OCI-LY1 (cell line): ENCODE results near the gene RAX2.
"Not testable (repeated sequence)": the region's sequence is repeated elsewhere in the genome, so short reads cannot be mapped to it uniquely, and the experiment has no call there.

Experiments
- H2AFZ ChIP-seq: fragments of 200-600 bp; sonication (generic), shearing (Covaris generic); 2 replicates; pipeline ENCODE4 v1.6.0; 2014; ENCODE audit warnings: antibody characterized with exemption, mild to moderate bottlenecking, low read length
- H3F3A ChIP-seq: fragments of 200-600 bp; sonication (generic), shearing (Covaris generic); 2 replicates; pipeline ENCODE4 v1.6.0; 2014; ENCODE audit warnings: mild to moderate bottlenecking, antibody characterized with exemption, low read length, moderate library complexity; ENCODE audit not compliant: insufficient read depth
- H3K27ac ChIP-seq: fragments of 200-600 bp; sonication (generic); 2 replicates; pipeline ENCODE4 v1.5.1; 2014; ENCODE audit warnings: low read length, mixed run types, mild to moderate bottlenecking, low read depth; ENCODE audit not compliant: poor library complexity, severe bottlenecking
- H3K27me3 ChIP-seq: fragments of 200-600 bp; sonication (generic); 2 replicates; pipeline ENCODE4 v1.6.0; 2014; ENCODE audit warnings: antibody characterized with exemption, mild to moderate bottlenecking, low read length, moderate library complexity; ENCODE audit not compliant: insufficient read depth
- H3K36me3 ChIP-seq: fragments of 200-600 bp; sonication (generic); 2 replicates; pipeline ENCODE4 v1.6.1; 2014; ENCODE audit warnings: mild to moderate bottlenecking, antibody characterized with exemption, low read length, moderate library complexity, mixed read lengths; ENCODE audit not compliant: insufficient read depth
- H3K4me1 ChIP-seq: fragments of 200-600 bp; sonication (generic); 2 replicates; pipeline ENCODE4 v1.5.1; 2014; ENCODE audit warnings: mild to moderate bottlenecking, low read length, moderate library complexity; ENCODE audit not compliant: insufficient read depth, severe bottlenecking
- H3K4me2 ChIP-seq: fragments of 200-600 bp; sonication (generic), shearing (Covaris generic); 2 replicates; pipeline ENCODE4 v1.6.1; 2014; ENCODE audit warnings: low read length
- H3K4me3 ChIP-seq: fragments of 200-600 bp; sonication (generic); 2 replicates; pipeline ENCODE4 v1.5.1; 2014; ENCODE audit warnings: low read length, low read depth, mild to moderate bottlenecking, mixed read lengths; ENCODE audit not compliant: poor library complexity, severe bottlenecking
- H3K79me2 ChIP-seq: fragments of 200-600 bp; shearing (Covaris generic); 2 replicates; pipeline ENCODE4 v1.6.1; 2016; ENCODE audit warnings: mixed run types, low read length, mixed read lengths; ENCODE audit not compliant: insufficient read depth
- H3K9ac ChIP-seq: fragments of 200-600 bp; sonication (generic), shearing (Covaris generic); 2 replicates; pipeline ENCODE4 v1.6.1; 2014; ENCODE audit warnings: mild to moderate bottlenecking, low read length, mixed read lengths
- H3K9me2 ChIP-seq: fragments of 200-600 bp; sonication (generic), shearing (Covaris generic); 2 replicates; pipeline ENCODE4 v1.6.1; 2014; ENCODE audit warnings: low read depth, mild to moderate bottlenecking, low read length, mixed read lengths
- H3K9me3 ChIP-seq: fragments of 200-600 bp; shearing (Covaris generic); 2 replicates; pipeline ENCODE4 v1.6.1; 2014; ENCODE audit warnings: low read length, mixed read lengths
- H4K20me1 ChIP-seq: fragments of 200-600 bp; sonication (generic), shearing (Covaris generic); 2 replicates; pipeline ENCODE4 v1.6.0; 2016; ENCODE audit warnings: mild to moderate bottlenecking, low read length; ENCODE audit not compliant: insufficient read depth
- EZH2 ChIP-seq: fragments of 200-600 bp; sonication (generic), shearing (Covaris generic); IDR thresholded peaks from 2 replicates; pipeline ENCODE4 v1.8.0; 2017; ENCODE audit warnings: borderline replicate concordance, mixed run types, mild to moderate bottlenecking, antibody characterized with exemption, low read length, moderate library complexity, mixed read lengths
- TF ChIP-seq, protein P1 (sequence below): fragments of 200-600 bp; sonication (generic), shearing (Covaris generic); IDR thresholded peaks from 2 replicates; pipeline ENCODE4 v1.5.1; 2017; ENCODE audit warnings: mild to moderate bottlenecking, antibody characterized with exemption, low read length, moderate library complexity, mixed read lengths

RAX2 gene

DNA sequence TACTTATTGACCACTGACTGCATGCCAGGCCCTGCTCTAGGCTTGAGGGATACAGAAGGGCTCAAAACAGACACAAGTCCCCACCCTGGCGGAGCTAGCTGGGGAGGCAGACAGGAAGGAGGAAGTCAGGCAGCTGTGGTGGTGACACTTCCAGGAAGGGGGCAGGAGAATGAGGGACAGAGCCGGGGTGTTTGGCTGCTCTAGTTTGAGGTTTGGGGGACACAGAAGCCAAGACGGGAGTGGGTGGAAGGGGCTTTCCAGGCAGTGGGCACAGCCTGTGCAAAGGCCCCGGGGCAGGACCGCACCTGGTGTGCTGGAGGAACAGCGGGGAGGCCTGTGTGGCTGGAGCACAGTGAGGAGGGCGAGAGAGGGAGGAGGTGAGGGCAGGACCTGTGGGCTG lies 5.5 kb downstream of the RAX2 start:
- Histone ChIP-seq H3K27me3 (no peaks in the 10 kb centered on the region), H3K4me1 (peaks cover 9% of the 10 kb centered on the region), H3K9me3 (no peaks in the 10 kb centered on the region), H3K9ac (no peak overlapping the region), H3K27ac (no peak overlapping the region), H3K9me2 (no peaks in the 10 kb centered on the region), H3K4me2 (no peak overlapping the region), H4K20me1 (no peaks in the 10 kb centered on the region), H3K4me3 (no peak overlapping the region), H3K36me3 (peaks cover 16% of the 10 kb centered on the region), H2AFZ (no peak overlapping the region), H3K79me2 (no peaks in the 10 kb centered on the region), H3F3A (no peaks in the 10 kb centered on the region)
- TF ChIP-seq EZH2: no peak
- TF ChIP-seq, protein P1, sequence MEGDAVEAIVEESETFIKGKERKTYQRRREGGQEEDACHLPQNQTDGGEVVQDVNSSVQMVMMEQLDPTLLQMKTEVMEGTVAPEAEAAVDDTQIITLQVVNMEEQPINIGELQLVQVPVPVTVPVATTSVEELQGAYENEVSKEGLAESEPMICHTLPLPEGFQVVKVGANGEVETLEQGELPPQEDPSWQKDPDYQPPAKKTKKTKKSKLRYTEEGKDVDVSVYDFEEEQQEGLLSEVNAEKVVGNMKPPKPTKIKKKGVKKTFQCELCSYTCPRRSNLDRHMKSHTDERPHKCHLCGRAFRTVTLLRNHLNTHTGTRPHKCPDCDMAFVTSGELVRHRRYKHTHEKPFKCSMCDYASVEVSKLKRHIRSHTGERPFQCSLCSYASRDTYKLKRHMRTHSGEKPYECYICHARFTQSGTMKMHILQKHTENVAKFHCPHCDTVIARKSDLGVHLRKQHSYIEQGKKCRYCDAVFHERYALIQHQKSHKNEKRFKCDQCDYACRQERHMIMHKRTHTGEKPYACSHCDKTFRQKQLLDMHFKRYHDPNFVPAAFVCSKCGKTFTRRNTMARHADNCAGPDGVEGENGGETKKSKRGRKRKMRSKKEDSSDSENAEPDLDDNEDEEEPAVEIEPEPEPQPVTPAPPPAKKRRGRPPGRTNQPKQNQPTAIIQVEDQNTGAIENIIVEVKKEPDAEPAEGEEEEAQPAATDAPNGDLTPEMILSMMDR: no peak

DNA sequence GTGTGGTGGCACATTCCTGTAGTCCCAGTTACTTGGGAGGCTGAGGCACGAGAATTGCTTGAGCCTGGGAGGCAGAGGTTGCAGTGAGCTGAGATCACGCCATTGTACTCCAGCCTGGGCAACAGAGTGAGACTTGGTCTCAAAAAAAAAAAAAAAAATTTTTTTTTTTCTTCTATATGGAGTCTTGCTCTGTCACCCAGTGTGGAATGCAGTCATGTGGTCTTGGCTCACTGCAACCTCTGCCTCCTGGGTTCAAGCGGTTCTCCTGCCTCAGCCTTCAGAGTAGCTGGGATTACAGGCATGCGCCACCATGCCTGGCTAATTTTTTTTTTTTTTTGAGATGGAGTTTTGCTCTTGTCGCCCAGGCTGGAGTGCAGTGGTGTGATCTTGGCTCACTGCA lies 6.3 kb downstream of the RAX2 start:
- not testable (repeated sequence) for H3K4me3 ChIP-seq, H3K27me3 ChIP-seq, H2AFZ ChIP-seq, H3K9ac ChIP-seq, H3K79me2 ChIP-seq, H3F3A ChIP-seq, H3K9me2 ChIP-seq, H3K9me3 ChIP-seq, H4K20me1 ChIP-seq, H3K4me2 ChIP-seq, H3K27ac ChIP-seq
- Histone ChIP-seq H3K4me1 (peaks cover 12% of the 10 kb centered on the region), H3K36me3 (peaks cover 16% of the 10 kb centered on the region)

DNA sequence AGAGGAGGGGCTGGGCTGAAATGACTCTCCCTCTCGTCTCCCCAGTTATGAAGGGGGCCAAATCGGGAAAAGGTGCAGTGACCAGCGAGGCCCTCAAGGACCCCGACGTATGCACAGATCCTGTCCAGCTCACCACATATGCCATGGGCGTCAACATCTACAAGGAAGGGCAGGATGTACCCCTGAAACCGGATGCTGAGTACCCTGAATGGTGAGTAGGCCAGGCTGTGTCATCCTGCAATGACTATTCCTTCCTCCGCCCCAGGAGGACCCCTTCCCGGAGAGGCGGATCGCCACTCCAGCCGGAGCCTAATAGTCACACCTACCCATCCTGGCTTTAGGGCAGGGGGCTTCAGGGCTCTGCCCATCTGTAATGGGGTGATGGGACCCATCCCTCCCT lies 6.9 kb downstream of the RAX2 start:
- no peaks in the 10 kb centered on the region for H3K9me2 ChIP-seq
- H3K9me3 ChIP-seq: no peaks in the 10 kb centered on the region
- H3K9ac ChIP-seq: no peak overlapping the region
- H2AFZ ChIP-seq: no peak overlapping the region
- H3K27ac ChIP-seq: no peak overlapping the region
- no peaks in the 10 kb centered on the region for H4K20me1 ChIP-seq
- no peaks in the 10 kb centered on the region for H3K79me2 ChIP-seq
- TF ChIP-seq EZH2: no peak
- TF ChIP-seq, protein P1: no peak
- H3K4me3 ChIP-seq: no peak overlapping the region
- no peaks in the 10 kb centered on the region for H3K27me3 ChIP-seq
- H3F3A ChIP-seq: no peaks in the 10 kb centered on the region
- peaks cover 18% of the 10 kb centered on the region for H3K4me1 ChIP-seq
- H3K36me3 ChIP-seq: peaks cover 16% of the 10 kb centered on the region
- no peak overlapping the region for H3K4me2 ChIP-seq
